Measurements from ENCODE around the gene MTERF2. TPM values are rescaled to one million over a fixed set of nuclear protein-coding genes. Genes with fewer than 3 reads are reported as not detected.
A peak's percentile ranks its signal among the peaks of the same experiment; 100 is the strongest.
"Not testable (repeated sequence)": the region's sequence is repeated elsewhere in the genome, so short reads cannot be mapped to it uniquely, and the experiment has no call there.

MTERF2 gene
- total and polyA plus RNA-seq, 9 donors: 11.7 to 21.9 (median 15.3) TPM

DNA sequence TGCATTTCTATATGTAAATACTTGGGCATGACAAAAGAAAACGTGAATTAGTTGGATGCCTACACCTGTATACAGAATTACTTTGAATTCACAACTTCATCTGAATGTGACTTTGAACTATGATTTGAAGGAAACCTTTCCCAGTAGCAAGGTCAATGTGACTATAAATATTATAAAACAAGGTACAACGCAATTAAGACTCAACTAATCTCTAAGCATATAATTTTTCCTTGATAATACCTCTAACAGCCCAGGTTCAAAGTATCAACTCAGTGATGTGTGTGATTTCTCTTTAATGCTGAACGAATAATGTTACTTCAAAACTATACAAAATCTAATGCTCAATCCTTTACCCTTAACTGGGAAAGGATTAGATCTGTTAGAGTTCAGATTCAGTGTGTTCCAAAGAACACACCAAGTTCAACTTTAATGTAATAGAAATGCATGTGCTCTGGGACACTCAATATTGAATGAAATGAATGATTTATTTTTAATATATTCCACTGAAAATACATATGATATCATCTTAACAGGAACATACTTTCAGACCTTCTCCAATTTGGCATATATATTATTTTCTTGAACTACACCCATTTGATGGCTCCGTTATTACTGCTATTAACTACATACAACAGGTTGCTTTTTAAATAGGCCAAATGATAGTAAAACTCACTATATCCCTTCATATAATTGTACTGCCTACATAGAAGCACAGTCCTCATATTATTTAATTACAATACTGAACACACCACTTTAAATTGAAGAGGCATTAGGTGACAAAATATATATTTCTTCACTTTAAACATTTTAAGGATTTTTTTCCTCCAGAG is 40.1 kb upstream of the MTERF2 start:
- Histone ChIP-seq H3K9me3 (no peaks in the 10 kb centered on the region), H3K4me3 (no peak overlapping the region), H3K27me3 (no peaks in the 10 kb centered on the region), H3K36me3 (no peaks in the 10 kb centered on the region), H3K27ac (peak overlapping the region; percentile 7 to 71), H3K4me1 (ENCODE audit: insufficient read depth) (no peaks in the 10 kb centered on the region)
- TF ChIP-seq EP300 (IDR thresholded peaks at IDR 0.05): no peak
- no peak for TF ChIP-seq POLR2A (IDR thresholded peaks at IDR 0.05)
- TF ChIP-seq, protein P1, sequence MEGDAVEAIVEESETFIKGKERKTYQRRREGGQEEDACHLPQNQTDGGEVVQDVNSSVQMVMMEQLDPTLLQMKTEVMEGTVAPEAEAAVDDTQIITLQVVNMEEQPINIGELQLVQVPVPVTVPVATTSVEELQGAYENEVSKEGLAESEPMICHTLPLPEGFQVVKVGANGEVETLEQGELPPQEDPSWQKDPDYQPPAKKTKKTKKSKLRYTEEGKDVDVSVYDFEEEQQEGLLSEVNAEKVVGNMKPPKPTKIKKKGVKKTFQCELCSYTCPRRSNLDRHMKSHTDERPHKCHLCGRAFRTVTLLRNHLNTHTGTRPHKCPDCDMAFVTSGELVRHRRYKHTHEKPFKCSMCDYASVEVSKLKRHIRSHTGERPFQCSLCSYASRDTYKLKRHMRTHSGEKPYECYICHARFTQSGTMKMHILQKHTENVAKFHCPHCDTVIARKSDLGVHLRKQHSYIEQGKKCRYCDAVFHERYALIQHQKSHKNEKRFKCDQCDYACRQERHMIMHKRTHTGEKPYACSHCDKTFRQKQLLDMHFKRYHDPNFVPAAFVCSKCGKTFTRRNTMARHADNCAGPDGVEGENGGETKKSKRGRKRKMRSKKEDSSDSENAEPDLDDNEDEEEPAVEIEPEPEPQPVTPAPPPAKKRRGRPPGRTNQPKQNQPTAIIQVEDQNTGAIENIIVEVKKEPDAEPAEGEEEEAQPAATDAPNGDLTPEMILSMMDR (IDR thresholded peaks at IDR 0.05): no peak
- intact Hi-C loops (cut with DNase I): no loop called here
- 49 to 60% (median 56%) methylated on average over 4 of the region's 4 CpGs for WGBS, 3 donors
- DNase-seq: no peak

DNA sequence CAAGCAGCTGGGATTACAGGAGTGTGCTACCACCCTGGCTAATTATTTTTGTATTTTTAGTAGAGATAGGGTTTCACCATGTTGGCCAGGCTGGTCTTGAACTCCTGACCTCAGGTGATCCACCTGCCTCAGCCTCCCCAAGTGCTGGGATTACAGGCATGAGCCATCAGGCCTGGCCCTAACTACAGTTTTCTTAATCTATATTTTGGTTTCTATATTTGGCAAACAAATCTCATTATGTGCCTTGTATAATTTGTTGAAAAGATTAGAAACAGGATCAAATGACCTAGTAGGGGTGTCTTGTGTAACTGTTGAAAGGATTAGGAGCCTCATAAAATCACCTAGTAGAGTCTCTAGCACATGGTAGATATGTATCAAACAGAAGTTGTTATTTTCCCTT is 39.4 kb upstream of the MTERF2 start:
- H3K9me3 ChIP-seq; H3K27ac ChIP-seq; H3K4me1 ChIP-seq (ENCODE audit: insufficient read depth); intact Hi-C loops (cut with DNase I); H3K27me3 ChIP-seq; H3K4me3 ChIP-seq; DNase-seq; H3K36me3 ChIP-seq: not testable (repeated sequence)

DNA sequence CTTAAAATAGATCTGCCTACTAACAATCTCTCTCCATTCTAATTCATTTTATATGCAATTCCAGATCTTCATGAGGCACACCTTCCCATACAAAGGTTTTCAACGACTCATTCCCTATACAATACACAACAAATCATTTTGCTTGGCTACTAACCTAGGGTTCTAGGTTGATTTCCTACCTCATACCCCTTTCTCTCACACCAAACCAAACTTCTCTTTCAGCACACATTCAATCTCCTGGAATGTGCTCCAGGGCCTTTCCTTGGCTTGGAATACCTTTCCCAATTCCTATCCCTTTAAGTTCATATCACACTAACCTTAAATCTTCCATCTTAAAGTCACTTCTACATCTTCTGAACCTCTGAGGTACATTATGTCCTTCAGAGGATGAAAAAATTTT is 38.7 kb upstream of the MTERF2 start:
- Histone ChIP-seq H3K27ac (no peak overlapping the region), H3K9me3 (no peaks in the 10 kb centered on the region), H3K27me3 (no peaks in the 10 kb centered on the region), H3K4me3 (no peak overlapping the region), H3K36me3 (no peaks in the 10 kb centered on the region), H3K4me1 (ENCODE audit: insufficient read depth) (no peaks in the 10 kb centered on the region)
- TF ChIP-seq EP300 (IDR thresholded peaks at IDR 0.05) (no peak), POLR2A (IDR thresholded peaks at IDR 0.05) (no peak)
- TF ChIP-seq, protein P1 (IDR thresholded peaks at IDR 0.05): no peak
- intact Hi-C loops (cut with DNase I): no loop called here
- WGBS, 3 donors: 85 to 89% (median 88%) methylated on average over 1 of the region's 1 CpG
- DNase-seq: no peak

DNA sequence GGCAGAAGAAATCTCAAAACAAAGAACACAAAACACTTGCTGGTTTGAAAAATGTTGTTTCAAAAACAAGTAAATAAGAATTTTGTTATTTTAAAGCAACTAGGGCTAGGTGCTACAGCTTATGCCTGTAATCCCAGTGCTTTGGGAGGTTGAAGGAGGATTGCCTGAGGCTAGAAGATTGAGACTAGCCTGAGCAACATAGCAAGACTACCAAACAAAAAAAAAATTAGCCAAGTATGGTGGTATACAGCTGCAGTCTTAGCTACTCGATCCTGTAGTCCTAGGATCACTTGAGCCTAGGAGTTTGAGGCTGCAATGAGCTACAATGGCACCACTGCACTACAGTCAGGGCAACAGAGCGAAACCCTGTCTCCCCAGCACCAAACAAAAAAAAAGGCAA is 32.6 kb upstream of the MTERF2 start:
- no peak overlapping the region for H3K27ac ChIP-seq
- no peaks in the 10 kb centered on the region for H3K27me3 ChIP-seq
- H3K36me3 ChIP-seq: no peaks in the 10 kb centered on the region
- H3K9me3 ChIP-seq: no peaks in the 10 kb centered on the region
- intact Hi-C loops (cut with DNase I): no loop called here
- H3K4me1 ChIP-seq (ENCODE audit: insufficient read depth): no peaks in the 10 kb centered on the region
- 81 to 87% (median 87%) methylated on average over 2 of the region's 2 CpGs for WGBS, 3 donors
- no peak overlapping the region for H3K4me3 ChIP-seq
- no peak for DNase-seq
- no peak for TF ChIP-seq POLR2A (IDR thresholded peaks at IDR 0.05)
- TF ChIP-seq, protein P1 (IDR thresholded peaks at IDR 0.05): no peak
- no peak for TF ChIP-seq EP300 (IDR thresholded peaks at IDR 0.05)

DNA sequence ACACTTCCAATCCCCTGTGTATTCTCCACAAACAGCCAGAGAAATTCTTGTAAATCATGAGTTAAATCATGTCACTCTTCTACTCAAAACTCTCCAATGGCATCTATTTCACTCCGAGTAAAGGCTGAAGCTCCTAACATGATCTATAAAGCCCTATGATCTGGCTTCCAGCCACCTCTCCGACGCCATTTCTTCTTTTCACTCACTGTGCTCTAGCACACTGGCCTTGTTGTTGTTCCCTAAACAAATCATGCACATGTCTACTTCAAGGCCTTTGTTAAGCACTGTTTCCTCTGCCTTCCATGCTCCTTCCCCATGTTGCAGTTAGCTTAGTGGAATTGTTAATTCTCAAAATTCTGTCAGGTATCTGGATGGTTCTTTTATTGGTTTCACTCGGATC is 30.1 kb upstream of the MTERF2 start:
- WGBS, 3 donors: 69 to 78% (median 77%) methylated on average over 4 of the region's 4 CpGs

More for the DNA sequence above, 30.1 kb upstream of the MTERF2 start:
- no peak overlapping the region for H3K27ac ChIP-seq
- H3K4me3 ChIP-seq: no peak overlapping the region
- TF ChIP-seq EP300 (IDR thresholded peaks at IDR 0.05) (no peak), POLR2A (IDR thresholded peaks at IDR 0.05) (no peak)
- TF ChIP-seq, protein P1 (IDR thresholded peaks at IDR 0.05): no peak
- intact Hi-C loops (cut with DNase I): no loop called here
- DNase-seq: no peak
- no peaks in the 10 kb centered on the region for H3K4me1 ChIP-seq (ENCODE audit: insufficient read depth)
- H3K27me3 ChIP-seq: no peaks in the 10 kb centered on the region
- no peaks in the 10 kb centered on the region for H3K36me3 ChIP-seq
- H3K9me3 ChIP-seq: no peaks in the 10 kb centered on the region

Measured in ovary (tissue), 9 donors.